ENCODE results near the gene GAN. TPM values are rescaled to one million over a fixed set of nuclear protein-coding genes. Genes with fewer than 3 reads are reported as not detected.

The GAN gene
- total RNA-seq, 1 experiment from 2014 or later, result 25.4 TPM

GRCh38 chr16:81415751-81416150, 101.0 kb downstream of the GAN start:
- Mint-ChIP-seq H3K9me3 (no peaks in the 10 kb centered on the region), H3K36me3 (no peaks in the 10 kb centered on the region), H3K4me3 (no peak overlapping the region; the same call in 1 of the 2 replicates), H3K27me3 (ENCODE audit: low read depth) (no peaks in the 10 kb centered on the region), H3K27ac (no peak overlapping the region; the same call in 1 of the 2 replicates), H3K4me1 (peaks cover 24% of the 10 kb centered on the region)
- ATAC-seq (peak; percentile 82), DNase-seq (ENCODE audit: low spot score) (peak; percentile 67)
- CTCF ChIA-PET, result interaction anchor here (1.1 to 1.8 kb wide), 3 partner anchors 13 to 210 kb away, joined by 3 to 13 read pairs (median 6); no protein-coding TSS in a partner anchor
- TF ChIP-seq NFE2L1 (CRISPR knock-in tag; IDR thresholded peaks at IDR 0.05) (no peak), USF2 (CRISPR knock-in tag; IDR thresholded peaks at IDR 0.05) (0 out of 2 replicates have a peak, but pooled peaks have one; percentile 9)
- POLR2A ChIA-PET, result no interaction called here

- no peaks in the 10 kb centered on the region for H3K27me3 Mint-ChIP-seq (ENCODE audit: low read depth)
- peaks cover 4% of the 10 kb centered on the region; the same call in 1 of the 2 replicates for H3K9me3 Mint-ChIP-seq
- H3K4me1 Mint-ChIP-seq, result peaks cover 17% of the 10 kb centered on the region
- CTCF ChIA-PET, result interaction anchor here (0.6 to 1.8 kb wide), 7 partner anchors 12 to 380 kb away, joined by 3 to 13 read pairs (median 4); no protein-coding TSS in a partner anchor
- no peak overlapping the region for H3K4me3 Mint-ChIP-seq
- DNase-seq (ENCODE audit: low spot score) (no peak), ATAC-seq (no peak)
- TF ChIP-seq RELA (CRISPR knock-in tag; IDR thresholded peaks at IDR 0.05; ENCODE audit: borderline replicate concordance) (no peak), USF1 (CRISPR knock-in tag; IDR thresholded peaks at IDR 0.05) (no peak), ZNF317 (CRISPR knock-in tag; IDR thresholded peaks at IDR 0.05; ENCODE audit: borderline replicate concordance, low read depth) (no peak), TP53 (CRISPR knock-in tag; IDR thresholded peaks at IDR 0.05) (no peak), ZNF416 (CRISPR knock-in tag; IDR thresholded peaks at IDR 0.05) (no peak), ZNF671 (CRISPR knock-in tag; IDR thresholded peaks at IDR 0.05) (no peak), CDX4 (CRISPR knock-in tag; IDR thresholded peaks at IDR 0.05; ENCODE audit: borderline replicate concordance) (no peak), ZNF512 (CRISPR knock-in tag; IDR thresholded peaks at IDR 0.05; ENCODE audit: borderline replicate concordance) (no peak), NR1H2 (CRISPR knock-in tag; IDR thresholded peaks at IDR 0.05) (no peak), IRF1 (CRISPR knock-in tag; IDR thresholded peaks at IDR 0.05) (no peak), RORB (CRISPR knock-in tag; IDR thresholded peaks at IDR 0.05) (no peak), ZNF232 (CRISPR knock-in tag; IDR thresholded peaks at IDR 0.05) (no peak), E2F1 (CRISPR knock-in tag; IDR thresholded peaks at IDR 0.05) (no peak)
- H3K27ac Mint-ChIP-seq, result no peak overlapping the region
- POLR2A ChIA-PET, result no interaction called here
- H3K36me3 Mint-ChIP-seq, result no peaks in the 10 kb centered on the region
Measured at GRCh38 chr16:81416749-81417148, 102.0 kb downstream of the GAN start.

- H3K4me3 Mint-ChIP-seq, result no peak overlapping the region
- H3K27me3 Mint-ChIP-seq (ENCODE audit: low read depth), result no peaks in the 10 kb centered on the region
- H3K9me3 Mint-ChIP-seq, result peaks cover 8% of the 10 kb centered on the region; the same call in 1 of the 2 replicates
- ATAC-seq (no peak), DNase-seq (ENCODE audit: low spot score) (no peak)
- peaks cover 17% of the 10 kb centered on the region for H3K4me1 Mint-ChIP-seq
- H3K27ac Mint-ChIP-seq, result no peak overlapping the region
- no peaks in the 10 kb centered on the region for H3K36me3 Mint-ChIP-seq
- POLR2A ChIA-PET, result no interaction called here
- CTCF ChIA-PET, result interaction anchor here (1.0 to 2.4 kb wide), 5 partner anchors 12 to 313 kb away, joined by 3 to 13 read pairs (median 5); no protein-coding TSS in a partner anchor
- no peak for TF ChIP-seq ZSCAN18 (CRISPR knock-in tag; IDR thresholded peaks at IDR 0.05)
- TF ChIP-seq JAZF1 (CRISPR knock-in tag; IDR thresholded peaks at IDR 0.05), result no peak
- TF ChIP-seq ATF6 (CRISPR knock-in tag; IDR thresholded peaks at IDR 0.05), result no peak
- TF ChIP-seq NR2C2 (CRISPR knock-in tag; IDR thresholded peaks at IDR 0.05), result no peak
- no peak for TF ChIP-seq IRF1 (CRISPR knock-in tag; IDR thresholded peaks at IDR 0.05)
- no peak for TF ChIP-seq MYBL2 (CRISPR knock-in tag; IDR thresholded peaks at IDR 0.05)
- no peak for TF ChIP-seq CBFB (CRISPR knock-in tag; IDR thresholded peaks at IDR 0.05; ENCODE audit: low read depth)
- TF ChIP-seq ATF1 (CRISPR knock-in tag; IDR thresholded peaks at IDR 0.05), result no peak
- TF ChIP-seq SMAD4 (CRISPR knock-in tag; IDR thresholded peaks at IDR 0.05), result no peak
Measured at GRCh38 chr16:81417210-81417609, 102.4 kb downstream of the GAN start.
